ENCODE measurements around the gene GJD3.
"Not testable (repeated sequence)": the region's sequence is repeated elsewhere in the genome, so short reads cannot be mapped to it uniquely, and the experiment has no call there.

Gene GJD3

GRCh38 chr17:40407460-40407859 is 42.9 kb upstream of the GJD3 start:
- Histone ChIP-seq H3K27ac (no peak overlapping the region), H3K27me3 (no peaks in the 10 kb centered on the region), H3K4me3 (no peak overlapping the region), H3K4me1 (no peaks in the 10 kb centered on the region), H3K9me3 (no peaks in the 10 kb centered on the region), H3K36me3 (no peaks in the 10 kb centered on the region)
- DNase-seq, result no peak
- intact Hi-C loops (cut with DNase I; ENCODE audit: low total_unique reads), result no loop called here
- TF ChIP-seq CTCF (IDR thresholded peaks at IDR 0.05), result no peak

- Histone ChIP-seq H3K27me3 (no peaks in the 10 kb centered on the region), H3K4me3 (no peak overlapping the region), H3K36me3 (no peaks in the 10 kb centered on the region), H3K9me3 (no peaks in the 10 kb centered on the region), H3K27ac (no peak overlapping the region), H3K4me1 (no peaks in the 10 kb centered on the region)
- TF ChIP-seq CTCF (IDR thresholded peaks at IDR 0.05), result no peak
- DNase-seq, result no peak
- intact Hi-C loops (cut with DNase I; ENCODE audit: low total_unique reads), result no loop called here
Observed at GRCh38 chr17:40404003-40404402, 39.5 kb upstream of the GJD3 start.

- no peak overlapping the region for H3K27ac ChIP-seq
- DNase-seq, result no peak
- no peaks in the 10 kb centered on the region for H3K27me3 ChIP-seq
- H3K4me1 ChIP-seq, result no peaks in the 10 kb centered on the region
- H3K36me3 ChIP-seq, result no peaks in the 10 kb centered on the region
- intact Hi-C loops (cut with DNase I; ENCODE audit: low total_unique reads), result no loop called here
- no peak overlapping the region for H3K4me3 ChIP-seq
- no peaks in the 10 kb centered on the region for H3K9me3 ChIP-seq
- TF ChIP-seq CTCF (IDR thresholded peaks at IDR 0.05), result no peak
Observed at GRCh38 chr17:40402668-40403067, 38.1 kb upstream of the GJD3 start.

- Histone ChIP-seq H3K27me3 (no peaks in the 10 kb centered on the region), H3K9me3 (no peaks in the 10 kb centered on the region), H3K27ac (no peak overlapping the region), H3K4me1 (no peaks in the 10 kb centered on the region), H3K36me3 (no peaks in the 10 kb centered on the region), H3K4me3 (no peak overlapping the region)
- intact Hi-C loops (cut with DNase I; ENCODE audit: low total_unique reads), result loop anchor here (2.0 kb wide), 1 partner anchor 160 kb away; no protein-coding TSS in a partner anchor
- no peak for DNase-seq
- TF ChIP-seq CTCF (IDR thresholded peaks at IDR 0.05), result peak; percentile 53 to 62
Observed at GRCh38 chr17:40399185-40399584, 34.6 kb upstream of the GJD3 start.

- intact Hi-C loops (cut with DNase I; ENCODE audit: low total_unique reads); DNase-seq; H3K27me3 ChIP-seq: not testable (repeated sequence)
Observed at GRCh38 chr17:40386555-40386954, 22.0 kb upstream of the GJD3 start.

GRCh38 chr17:40382251-40382650 is 17.7 kb upstream of the GJD3 start:
- Histone ChIP-seq H3K27ac (no peak overlapping the region), H3K36me3 (no peaks in the 10 kb centered on the region), H3K27me3 (peaks cover 0 to 4% of the 10 kb centered on the region in 2 donors), H3K9me3 (no peaks in the 10 kb centered on the region), H3K4me3 (no peak overlapping the region), H3K4me1 (no peaks in the 10 kb centered on the region)
- intact Hi-C loops (cut with DNase I; ENCODE audit: low total_unique reads), result no loop called here
- TF ChIP-seq CTCF (IDR thresholded peaks at IDR 0.05), result no peak
- no peak for DNase-seq

More at GRCh38 chr17:40386555-40386954, 22.0 kb upstream of the GJD3 start:
- not testable (repeated sequence) for H3K27ac ChIP-seq, H3K9me3 ChIP-seq, H3K36me3 ChIP-seq, H3K4me1 ChIP-seq, H3K4me3 ChIP-seq
